PC-9 (cell line): ENCODE data around the gene H2BW1. TPM values are rescaled to one million over a fixed set of nuclear protein-coding genes. Genes with fewer than 3 reads are reported as not detected.
"Not testable (repeated sequence)": the region's sequence is repeated elsewhere in the genome, so short reads cannot be mapped to it uniquely, and the experiment has no call there.

ENCODE experiments used
- BruUV-seq: library from RNA; stranded (reverse); fragments of 400-500 nt; replicated peaks from 2 replicates; lab custom pipeline; 2021; lab: Mats Ljungman, UMichigan
- CTCF ChIA-PET: fragments of 300-600 bp; sonication (Branson Sonifier 250); formaldehyde crosslinking; loops from one replicate; lab custom pipeline; 2022; ENCODE audit warnings: antibody characterized with exemption; lab: Charles Lee
- POLR2A ChIA-PET: fragments of 300-600 bp; sonication (Branson Sonifier 250); formaldehyde crosslinking; loops from one replicate; lab custom pipeline; 2022; ENCODE audit warnings: antibody characterized with exemption; ENCODE audit not compliant: unreplicated experiment; lab: Charles Lee
- DNase-seq, 2 experiments: peaks; one replicate each; pipeline versions ENCODE4 v3.0.0 to v3.0.0-alpha.2; 2015 to 2022; ENCODE audit warnings: mixed read lengths in 1 of 2
- H2AFZ ChIP-seq: fragments of 200-600 bp; sonication (generic); 2 replicates; pipeline ENCODE4 v1.8.1; 2017; ENCODE audit warnings: antibody characterized with exemption
- H3F3A ChIP-seq: fragments of 200-600 bp; sonication (generic); 2 replicates; pipeline ENCODE4 v1.8.1; 2017; ENCODE audit warnings: antibody characterized with exemption, mild to moderate bottlenecking, low read depth; ENCODE audit not compliant: insufficient read depth
- H3K27ac ChIP-seq: fragments of 200-600 bp; sonication (generic); 2 replicates; pipeline ENCODE4 v1.6.1; 2016; ENCODE audit warnings: mixed run types
- H3K27me3 ChIP-seq: fragments of 200-600 bp; sonication (generic); 2 replicates; pipeline ENCODE4 v1.6.1; 2016; ENCODE audit warnings: low read depth, mixed run types; ENCODE audit not compliant: insufficient read depth
- H3K36me3 ChIP-seq: fragments of 200-600 bp; sonication (generic); 2 replicates; pipeline ENCODE4 v1.6.1; 2016; ENCODE audit warnings: low read depth, mixed run types
- H3K4me1 ChIP-seq: fragments of 200-600 bp; sonication (generic); replicated peaks from 2 replicates; pipeline ENCODE4 v1.6.1; 2016; ENCODE audit warnings: mixed run types; ENCODE audit not compliant: insufficient read depth
- H3K4me2 ChIP-seq: fragments of 200-600 bp; sonication (generic); 2 replicates; pipeline ENCODE4 v1.6.1; 2017; ENCODE audit warnings: mixed run types
- H3K4me3 ChIP-seq: fragments of 200-600 bp; sonication (generic); 2 replicates; pipeline ENCODE4 v1.6.1; 2016; ENCODE audit warnings: mixed run types
- H3K79me2 ChIP-seq: fragments of 200-600 bp; sonication (generic); 2 replicates; pipeline ENCODE4 v1.6.1; 2017; ENCODE audit warnings: low read depth, mixed run types
- H3K9me2 ChIP-seq: fragments of 200-600 bp; sonication (generic); 2 replicates; pipeline ENCODE4 v1.8.1; 2017; ENCODE audit warnings: mild to moderate bottlenecking; ENCODE audit not compliant: insufficient read depth
- H3K9me3 ChIP-seq: fragments of 200-600 bp; sonication (generic); 2 replicates; pipeline ENCODE4 v1.8.1; 2016; ENCODE audit warnings: low read depth; ENCODE audit not compliant: insufficient read depth
- H4K20me1 ChIP-seq: fragments of 200-600 bp; sonication (generic); 2 replicates; pipeline ENCODE4 v1.8.1; 2017; ENCODE audit not compliant: insufficient read depth
- EZH2 ChIP-seq: fragments of 200-600 bp; sonication (generic); IDR thresholded peaks from 2 replicates; pipeline ENCODE4 v1.8.0; 2017; ENCODE audit warnings: antibody characterized with exemption, low read depth
- intact Hi-C: fragments of 100-400 bp; cut with micrococcal nuclease; formaldehyde crosslinking; loops from one replicate; pipeline ENCODE4 v1.10.0; 2022; ENCODE audit not compliant: unreplicated experiment
- total RNA-seq: library from RNA; stranded (reverse); gene quantifications from 2 replicates; pipeline ENCODE4 v1.2.3, GENCODE V29; 2021
- TF ChIP-seq, protein P1 (sequence below): fragments of 200-600 bp; sonication (generic); conservative IDR thresholded peaks from 2 replicates; pipeline ENCODE4 v1.6.1; 2017; ENCODE audit warnings: mixed run types, antibody characterized with exemption, mild to moderate bottlenecking, moderate library complexity

H2BW1 gene
- total RNA-seq, 1 experiment from 2014 or later, result not detected

DNA sequence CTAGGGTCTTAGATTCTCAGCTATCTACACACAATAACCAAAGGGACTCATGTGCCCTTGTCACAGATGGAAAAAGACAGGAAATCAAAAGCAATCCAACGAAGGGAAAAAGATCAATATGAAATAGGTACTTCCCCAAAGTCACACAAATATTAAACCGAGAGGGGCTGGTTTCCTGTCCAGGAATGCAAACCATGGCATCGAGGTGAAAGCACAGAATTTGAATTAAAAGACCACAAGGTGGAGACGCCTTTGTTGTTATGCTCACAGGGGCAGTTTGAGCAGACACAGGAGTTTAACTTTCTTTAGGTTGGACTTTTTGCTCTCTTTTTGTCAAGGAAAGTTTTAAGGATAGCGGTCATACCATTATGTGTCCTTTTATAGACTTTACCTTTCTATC lies 14.3 kb downstream of the H2BW1 start:
- TF ChIP-seq, protein P1, sequence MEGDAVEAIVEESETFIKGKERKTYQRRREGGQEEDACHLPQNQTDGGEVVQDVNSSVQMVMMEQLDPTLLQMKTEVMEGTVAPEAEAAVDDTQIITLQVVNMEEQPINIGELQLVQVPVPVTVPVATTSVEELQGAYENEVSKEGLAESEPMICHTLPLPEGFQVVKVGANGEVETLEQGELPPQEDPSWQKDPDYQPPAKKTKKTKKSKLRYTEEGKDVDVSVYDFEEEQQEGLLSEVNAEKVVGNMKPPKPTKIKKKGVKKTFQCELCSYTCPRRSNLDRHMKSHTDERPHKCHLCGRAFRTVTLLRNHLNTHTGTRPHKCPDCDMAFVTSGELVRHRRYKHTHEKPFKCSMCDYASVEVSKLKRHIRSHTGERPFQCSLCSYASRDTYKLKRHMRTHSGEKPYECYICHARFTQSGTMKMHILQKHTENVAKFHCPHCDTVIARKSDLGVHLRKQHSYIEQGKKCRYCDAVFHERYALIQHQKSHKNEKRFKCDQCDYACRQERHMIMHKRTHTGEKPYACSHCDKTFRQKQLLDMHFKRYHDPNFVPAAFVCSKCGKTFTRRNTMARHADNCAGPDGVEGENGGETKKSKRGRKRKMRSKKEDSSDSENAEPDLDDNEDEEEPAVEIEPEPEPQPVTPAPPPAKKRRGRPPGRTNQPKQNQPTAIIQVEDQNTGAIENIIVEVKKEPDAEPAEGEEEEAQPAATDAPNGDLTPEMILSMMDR, result no peak
- no peak for TF ChIP-seq EZH2
- Histone ChIP-seq H2AFZ (no peak overlapping the region), H3K27me3 (peaks cover 75% of the 10 kb centered on the region), H3K9me3 (no peaks in the 10 kb centered on the region), H4K20me1 (no peaks in the 10 kb centered on the region), H3K4me3 (no peak overlapping the region), H3K36me3 (no peaks in the 10 kb centered on the region), H3K4me2 (no peak overlapping the region), H3K4me1 (no peaks in the 10 kb centered on the region), H3K27ac (no peak overlapping the region), H3F3A (no peaks in the 10 kb centered on the region), H3K79me2 (no peaks in the 10 kb centered on the region), H3K9me2 (no peaks in the 10 kb centered on the region)
- CTCF ChIA-PET, result no interaction called here
- no TSS peak for BruUV-seq
- DNase-seq, result no peak
- POLR2A ChIA-PET, result no interaction called here
- intact Hi-C loops, result no loop called here

DNA sequence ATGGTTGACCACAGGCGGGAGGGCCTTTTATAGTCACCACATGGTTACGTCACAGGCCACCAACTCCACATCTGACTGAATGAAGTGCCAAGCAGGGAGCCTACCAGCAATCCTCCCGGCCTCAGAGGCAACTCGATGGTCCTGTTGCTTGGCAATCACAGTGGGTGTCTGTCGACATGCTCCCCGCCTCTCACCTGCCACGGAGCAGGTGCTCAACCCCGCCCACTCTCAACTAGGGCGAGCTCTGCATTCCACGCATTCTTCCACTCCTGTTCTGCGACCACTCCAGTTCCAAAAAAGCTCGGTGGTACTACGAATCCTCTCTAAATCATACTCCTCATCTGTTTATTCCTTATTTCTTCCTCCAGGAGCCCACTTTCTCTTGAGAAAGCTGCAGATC lies 30.0 kb downstream of the H2BW1 start:
- H3K9me3 ChIP-seq, H3F3A ChIP-seq, BruUV-seq, intact Hi-C loops, H3K4me2 ChIP-seq, H3K9me2 ChIP-seq, CTCF ChIA-PET, H3K79me2 ChIP-seq, H3K4me1 ChIP-seq, H3K36me3 ChIP-seq, H4K20me1 ChIP-seq, H3K27me3 ChIP-seq, H2AFZ ChIP-seq, POLR2A ChIA-PET, DNase-seq, H3K4me3 ChIP-seq, H3K27ac ChIP-seq: not testable (repeated sequence)

DNA sequence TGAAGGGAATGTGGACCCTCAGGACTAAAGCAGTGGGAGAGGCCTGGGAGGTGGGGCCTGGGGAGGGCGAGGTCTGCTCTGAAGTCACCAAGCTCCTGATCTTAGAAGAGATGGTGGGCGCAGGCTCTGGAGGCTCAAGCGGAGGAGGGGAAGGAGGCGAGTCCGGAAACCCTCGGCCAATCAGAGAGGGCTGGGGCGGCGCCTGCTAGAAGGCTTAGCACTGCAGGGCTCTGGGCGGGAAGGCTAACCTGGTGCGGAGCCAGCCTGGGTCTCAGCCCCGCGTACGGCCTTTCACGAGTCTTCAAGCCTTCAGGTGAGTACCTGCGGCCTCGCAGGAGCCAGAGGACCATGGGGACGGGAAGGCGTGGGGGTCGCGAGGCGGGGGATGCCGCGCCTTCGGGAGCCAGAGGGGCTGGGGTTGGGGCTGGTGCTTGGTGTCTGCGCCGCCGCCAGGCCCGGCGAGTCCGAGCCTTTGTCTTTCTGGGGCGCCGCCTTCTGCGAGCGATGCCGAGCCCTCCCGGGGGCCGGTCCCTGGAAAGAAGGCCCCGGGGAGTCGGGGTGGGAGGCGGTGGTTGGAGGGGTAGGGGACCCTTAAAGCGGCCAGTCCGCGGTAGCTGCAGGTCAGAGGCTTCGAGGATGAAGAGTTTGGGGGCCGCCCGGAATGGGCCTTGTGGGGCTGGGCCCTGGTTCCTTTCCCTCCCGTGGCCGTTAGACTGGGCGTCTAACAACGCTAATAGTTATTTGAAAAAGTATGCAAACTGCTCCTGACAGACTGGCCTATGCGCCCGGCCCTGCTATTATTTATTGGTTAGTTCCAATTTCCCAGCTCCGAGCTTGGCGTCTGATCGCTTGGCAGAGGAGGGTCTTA lies 50.9 kb downstream of the H2BW1 start, which contains the start of gene TMSB15B:
Gene TMSB15B, plus strand, starts transcription at position 217 of the 868 bp plus-strand sequence.
- H3K4me3 ChIP-seq, H3K4me1 ChIP-seq, H3K9me2 ChIP-seq, H3K36me3 ChIP-seq, DNase-seq, H3F3A ChIP-seq, H3K27ac ChIP-seq, BruUV-seq, H3K4me2 ChIP-seq, intact Hi-C loops, H3K79me2 ChIP-seq, H2AFZ ChIP-seq, H3K9me3 ChIP-seq, POLR2A ChIA-PET, CTCF ChIA-PET, H4K20me1 ChIP-seq, H3K27me3 ChIP-seq: not testable (repeated sequence)

Other genes with a start within 250 kb of the H2BW1 start
- not detected in 2 replicates for gene PLP1, start 236.9 kb downstream of the H2BW1 start, total RNA-seq
- gene RAB9B, start 181.5 kb downstream of the H2BW1 start, total RNA-seq, result not detected in 2 replicates
- gene TMSB15B, start 51.1 kb downstream of the H2BW1 start, total RNA-seq, result not detected in 2 replicates
- not detected in 2 replicates for gene H2BW2, start 26.2 kb upstream of the H2BW1 start, total RNA-seq
- not detected in 2 replicates for gene TMSB15C, start 62.5 kb upstream of the H2BW1 start, total RNA-seq
- gene ZCCHC18, start 98.8 kb upstream of the H2BW1 start, total RNA-seq, result not detected in 2 replicates
- 4.5 and 6.4 TPM in 2 replicates for gene SLC25A53, start 143.3 kb upstream of the H2BW1 start, total RNA-seq
- 28.5 and 35.7 TPM in 2 replicates for gene FAM199X, start 152.7 kb upstream of the H2BW1 start, total RNA-seq
- 1.6 and 1.9 TPM in 2 replicates for gene ESX1, start 241.2 kb upstream of the H2BW1 start, total RNA-seq